Measurements from ENCODE around the gene POMC. TPM values are rescaled to one million over a fixed set of nuclear protein-coding genes. Genes with fewer than 3 reads are reported as not detected.

The POMC gene
- total RNA-seq, 3 donors from 2014 or later: 0.29 to 1.8 (median 0.31) TPM

DNA sequence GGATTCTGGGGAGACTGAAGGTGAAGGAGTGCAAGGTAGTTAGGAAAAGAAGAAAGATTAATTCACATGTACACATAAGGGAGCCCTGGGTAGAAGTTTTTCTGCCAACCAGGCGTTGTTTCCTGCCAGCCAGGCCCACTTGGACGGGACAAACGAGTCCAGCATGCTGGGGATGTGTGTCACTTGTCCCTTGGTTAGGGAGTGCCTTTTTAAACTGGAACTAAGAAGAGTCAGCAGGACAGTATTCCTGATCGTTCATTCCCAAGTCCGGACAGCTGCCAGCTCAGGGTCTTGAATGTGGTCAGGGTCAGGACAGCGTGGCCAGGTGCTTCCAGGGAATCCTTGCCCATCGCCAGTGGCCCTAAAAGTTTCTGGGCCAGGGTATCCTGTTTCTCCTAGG, 43.2 kb downstream of the POMC start:
- no peak for DNase-seq
- no peak for ATAC-seq

DNA sequence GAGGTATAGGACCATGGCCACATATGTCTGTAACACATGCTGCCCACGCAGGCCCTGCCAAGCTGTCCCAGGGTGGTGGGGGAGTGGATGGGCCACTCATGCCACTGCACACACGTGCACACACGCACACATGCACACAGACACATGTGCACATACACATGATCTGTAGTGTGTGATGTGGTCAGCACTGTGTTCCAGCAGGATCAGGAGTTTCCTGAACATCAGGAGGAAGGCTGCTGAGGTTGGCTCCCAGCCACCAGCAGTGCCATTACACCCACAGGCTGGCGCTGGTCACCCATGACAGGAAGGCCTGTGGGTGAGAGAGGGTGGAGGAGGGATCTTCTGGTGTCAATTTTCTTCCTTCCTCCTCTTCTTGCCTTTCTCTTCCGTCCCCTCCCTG, 44.7 kb downstream of the POMC start:
- ATAC-seq (no peak), DNase-seq (no peak)
- intact Hi-C loops (cut with DNase I, micrococcal nuclease): no loop called here
- no peak overlapping the region for H3K4me3 ChIP-seq
- H3K4me1 ChIP-seq (ENCODE audit: low read depth): no peaks in the 10 kb centered on the region
- H3K9me3 ChIP-seq: no peaks in the 10 kb centered on the region
- TF ChIP-seq CTCF (IDR thresholded peaks at IDR 0.05): no peak
- H3K36me3 ChIP-seq (ENCODE audit: low read depth): no peaks in the 10 kb centered on the region

More for the DNA sequence above, 43.2 kb downstream of the POMC start:
- intact Hi-C loops (cut with DNase I, micrococcal nuclease): loop anchor here in 1 of 2 donors (5.0 kb wide), 1 partner anchor 148 kb away; no protein-coding TSS in a partner anchor
- no peaks in the 10 kb centered on the region for H3K36me3 ChIP-seq (ENCODE audit: low read depth)
- no peaks in the 10 kb centered on the region for H3K4me1 ChIP-seq (ENCODE audit: low read depth)
- no peak overlapping the region for H3K4me3 ChIP-seq
- no peak for TF ChIP-seq CTCF (IDR thresholded peaks at IDR 0.05)
- no peaks in the 10 kb centered on the region for H3K9me3 ChIP-seq

- DNase-seq (no peak), ATAC-seq (no peak)
- TF ChIP-seq CTCF (IDR thresholded peaks at IDR 0.05): no peak
- intact Hi-C loops (cut with DNase I, micrococcal nuclease): no loop called here
- no peaks in the 10 kb centered on the region for H3K36me3 ChIP-seq (ENCODE audit: low read depth)
- no peak overlapping the region for H3K4me3 ChIP-seq
- H3K4me1 ChIP-seq (ENCODE audit: low read depth): no peaks in the 10 kb centered on the region
- no peaks in the 10 kb centered on the region for H3K9me3 ChIP-seq
These were observed 46.0 kb downstream of the POMC start for GRCh38 chr2:25122367-25122766.

DNA sequence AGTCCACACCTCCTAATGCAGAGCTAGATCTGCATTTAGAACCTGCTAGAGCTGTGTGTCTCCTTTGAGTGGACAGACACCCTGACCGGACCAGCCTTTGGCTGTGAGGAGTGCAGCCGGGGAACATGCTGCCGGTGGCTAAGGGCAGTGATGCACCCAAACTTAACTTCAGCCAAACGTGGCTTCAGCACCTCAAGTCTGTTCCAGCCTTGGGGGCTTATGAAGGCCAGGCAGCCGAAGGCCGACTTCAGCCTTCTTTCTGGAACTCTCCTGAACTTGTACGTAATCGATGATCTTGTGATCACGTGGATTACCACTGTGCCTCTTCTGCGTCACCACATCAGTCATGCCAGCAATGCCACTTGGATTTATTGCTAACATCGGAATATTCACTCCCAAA, 49.1 kb downstream of the POMC start:
- TF ChIP-seq CTCF (IDR thresholded peaks at IDR 0.05): no peak
- no peak for DNase-seq
- H3K9me3 ChIP-seq: no peaks in the 10 kb centered on the region
- intact Hi-C loops (cut with DNase I, micrococcal nuclease): no loop called here
- H3K36me3 ChIP-seq (ENCODE audit: low read depth): no peaks in the 10 kb centered on the region
- H3K4me3 ChIP-seq: no peak overlapping the region
- H3K4me1 ChIP-seq (ENCODE audit: low read depth): no peaks in the 10 kb centered on the region
- ATAC-seq: no peak

- ATAC-seq: no peak
- Histone ChIP-seq H3K9me3 (no peaks in the 10 kb centered on the region), H3K4me3 (no peak overlapping the region), H3K36me3 (ENCODE audit: low read depth) (no peaks in the 10 kb centered on the region), H3K4me1 (ENCODE audit: low read depth) (no peaks in the 10 kb centered on the region)
- no peak for TF ChIP-seq CTCF (IDR thresholded peaks at IDR 0.05)
- intact Hi-C loops (cut with DNase I, micrococcal nuclease): no loop called here
- no peak for DNase-seq
These were observed 51.4 kb downstream of the POMC start for GRCh38 chr2:25116956-25117355.

GRCh38 chr2:25115902-25116301, 52.5 kb downstream of the POMC start:
- Histone ChIP-seq H3K9me3 (no peaks in the 10 kb centered on the region), H3K36me3 (ENCODE audit: low read depth) (no peaks in the 10 kb centered on the region), H3K4me1 (ENCODE audit: low read depth) (no peaks in the 10 kb centered on the region), H3K4me3 (no peak overlapping the region)
- DNase-seq: no peak
- ATAC-seq: no peak
- intact Hi-C loops (cut with DNase I, micrococcal nuclease): no loop called here
- no peak for TF ChIP-seq CTCF (IDR thresholded peaks at IDR 0.05)
